OCI-LY3 (cell line): ENCODE measurements around the gene ACTL10.

Source experiments
- CTCF ChIP-seq: fragments of 200-600, 300-600 bp; sonication (generic); IDR thresholded peaks from 2 replicates; pipeline ENCODE4 v1.5.1; 2014; ENCODE audit warnings: antibody characterized with exemption, low read length, low read depth
- EZH2phosphoT487 ChIP-seq: fragments of 200-600 bp; shearing (Covaris generic); IDR thresholded peaks from 2 replicates; pipeline ENCODE4 v1.6.1; 2018; ENCODE audit warnings: antibody characterized with exemption, mixed run types, low read depth

- TF ChIP-seq CTCF (no peak), EZH2phosphoT487 (no peak)
Measured at GRCh38 chr20:33709905-33710541, 43.3 kb downstream of the ACTL10 start.
